HepG2 (cell line): ENCODE results near the gene RNU6-1. TPM values are rescaled to one million over a fixed set of nuclear protein-coding genes. Genes with fewer than 3 reads are reported as not detected.

ENCODE experiments used
- FLYWCH1 ChIP-seq: sonication (generic); formaldehyde crosslinking; IDR thresholded peaks from 2 replicates; pipeline ENCODE4 v1.8.1; 2023; ENCODE audit warnings: mild to moderate bottlenecking, missing genetic modification reagents
- LBX2 ChIP-seq: sonication (generic); formaldehyde crosslinking; IDR thresholded peaks from 2 replicates; pipeline ENCODE4 v1.5.0; 2020; ENCODE audit warnings: missing genetic modification reagents, mild to moderate bottlenecking, borderline replicate concordance
- POLR2AphosphoS5 ChIP-seq: IDR thresholded peaks from 2 replicates; pipeline ENCODE4 v1.6.1; 2012; ENCODE audit warnings: low read depth, low read length
- RELA ChIP-seq: sonication (generic); formaldehyde crosslinking; IDR thresholded peaks from 2 replicates; pipeline ENCODE4 v1.4.0; 2020; ENCODE audit warnings: missing genetic modification reagents
- SOX6 ChIP-seq, 2 experiments: fragments of 450-650 bp in 1 of 2; sonication (generic) in 1 of 2; formaldehyde crosslinking in 1 of 2; IDR thresholded peaks; 2 replicates each; pipeline versions ENCODE4 v1.4.0 to v1.6.1; 2017 to 2020; ENCODE audit warnings: antibody characterized with exemption in 1 of 2, mild to moderate bottlenecking in 1 of 2, missing genetic modification reagents in 1 of 2
- USF2 ChIP-seq, 2 experiments: sonication (generic) in 1 of 2; formaldehyde crosslinking in 1 of 2; IDR thresholded peaks; 2 replicates each; pipeline versions ENCODE4 v1.5.1 to v1.6.1; 2011 to 2020; ENCODE audit warnings: borderline replicate concordance in 1 of 2, low read depth in 1 of 2, low read length in 1 of 2, mild to moderate bottlenecking in 1 of 2, missing genetic modification reagents in 1 of 2, moderate library complexity in 1 of 2
- ZFP37 ChIP-seq: sonication (generic); formaldehyde crosslinking; IDR thresholded peaks from 2 replicates; pipeline ENCODE4 v1.4.0; 2020; ENCODE audit warnings: missing genetic modification reagents, borderline replicate concordance
- ZNF276 ChIP-seq: sonication (generic); formaldehyde crosslinking; IDR thresholded peaks from 2 replicates; pipeline ENCODE4 v1.4.0; 2020; ENCODE audit warnings: mild to moderate bottlenecking, low read depth, missing genetic modification reagents
- ZNF292 ChIP-seq: sonication (generic); formaldehyde crosslinking; IDR thresholded peaks from 2 replicates; pipeline ENCODE4 v1.8.1; 2022; ENCODE audit warnings: mild to moderate bottlenecking, low read depth, missing genetic modification reagents, borderline replicate concordance
- ZNF646 ChIP-seq: sonication (generic); formaldehyde crosslinking; IDR thresholded peaks from 2 replicates; pipeline ENCODE4 v1.9.0; 2021; ENCODE audit warnings: mild to moderate bottlenecking, missing genetic modification reagents
- ZNF776 ChIP-seq: sonication (generic); formaldehyde crosslinking; IDR thresholded peaks from 2 replicates; pipeline ENCODE4 v1.4.0; 2020; ENCODE audit warnings: mild to moderate bottlenecking, missing genetic modification reagents
- ZSCAN31 ChIP-seq: sonication (generic); formaldehyde crosslinking; IDR thresholded peaks from 2 replicates; pipeline ENCODE4 v1.5.0; 2020; ENCODE audit warnings: low read depth, mild to moderate bottlenecking, missing genetic modification reagents
- ZXDC ChIP-seq: sonication (generic); formaldehyde crosslinking; IDR thresholded peaks from 2 replicates; pipeline ENCODE4 v1.5.0; 2020; ENCODE audit warnings: mild to moderate bottlenecking, missing genetic modification reagents
- polyA plus RNA-seq, 8 experiments: library from polyadenylated mRNA; depleted of rRNA in 3 of 8; stranded (reverse) in 7 of 8; unstranded in 1 of 8; fragments of >200 nt; fragmentation: Illumina TruSeq in 4 of 8; extraction: Trizol in 4 of 8; gene quantifications; 2 replicates each; pipeline versions ENCODE4 v1.2.1 to v1.2.3, GENCODE V29; 2011 to 2016; ENCODE audit warnings: low read depth in 4 of 8, missing spikeins in 1 of 8, mixed read lengths in 1 of 8; ENCODE audit not compliant: insufficient read depth in 1 of 8
- total RNA-seq, 5 experiments: library from RNA; depleted of rRNA; stranded (reverse); fragments of >200 nt; fragmentation: Illumina TruSeq; extraction: Trizol; gene quantifications; 2 replicates each; pipeline ENCODE4 v1.2.3, GENCODE V29; 2016; ENCODE audit warnings: low read depth in 1 of 5

Gene RNU6-1
- total and polyA plus RNA-seq, 2 of the 13 experiments (the other 11 are each of a cell fraction or from before 2014, with no cell fraction given): under 0.01 TPM; not detected in 1

- TF ChIP-seq ZNF646 (no peak), ZXDC (CRISPR knock-in tag) (no peak), LBX2 (CRISPR knock-in tag) (no peak), RELA (CRISPR knock-in tag) (no peak), USF2 (IDR thresholded peaks at IDR 0.05; ENCODE audit: low read depth, low read length) (no peak), USF2 (CRISPR knock-in tag; IDR thresholded peaks at IDR 0.05; ENCODE audit: borderline replicate concordance) (no peak), ZNF276 (0 out of 2 replicates have a peak, but pooled peaks have one; percentile 51), ZNF292 (CRISPR knock-in tag) (peak; percentile 71; the same call in 1 of the 2 replicates), ZSCAN31 (CRISPR knock-in tag) (peak; percentile 54; the same call in 1 of the 2 replicates), SOX6 (IDR thresholded peaks at IDR 0.05) (no peak), SOX6 (CRISPR knock-in tag; IDR thresholded peaks at IDR 0.05) (peak; percentile 88), POLR2AphosphoS5 (peak; percentile 42), ZNF776 (CRISPR knock-in tag) (no peak), FLYWCH1 (CRISPR knock-in tag) (no peak), ZFP37 (CRISPR knock-in tag) (no peak)
These were observed 3.9 kb upstream of the RNU6-1 start (continued) for GRCh38 chr15:67843571-67844387.
